Epidermal melanocyte (primary cell): Measurements from ENCODE around the gene GNRH2.
"Not testable (repeated sequence)": the region's sequence is repeated elsewhere in the genome, so short reads cannot be mapped to it uniquely, and the experiment has no call there.

ENCODE experiments used
- DNase-seq: peaks from one replicate; pipeline ENCODE4 v3.0.0; 2011; ENCODE audit warnings: low spot score; ENCODE audit not compliant: insufficient read length

GNRH2 gene

GRCh38 chr20:3041854-3042409 lies 1.5 kb upstream of the GNRH2 start:
- no peak for DNase-seq

- DNase-seq = no peak
These were observed 797 bp upstream of the GNRH2 start for GRCh38 chr20:3042625-3043024.

GRCh38 chr20:3044336-3044965 lies 1.0 kb downstream of the GNRH2 start:
- DNase-seq = no peak

- DNase-seq = peak; percentile 61
These were observed 1.8 kb downstream of the GNRH2 start for GRCh38 chr20:3045042-3045815.

GRCh38 chr20:3045816-3046676 lies 2.6 kb downstream of the GNRH2 start, which contains the start of gene MRPS26:
MRPS26 (plus strand) TSS chr20:3046052; CDS start chr20:3046069, 17 bp downstream.
- peak; percentile 91 for DNase-seq

- DNase-seq = no peak
These were observed 3.4 kb downstream of the GNRH2 start for GRCh38 chr20:3046677-3047462.

GRCh38 chr20:3047486-3048419 lies 4.3 kb downstream of the GNRH2 start:
- no peak for DNase-seq

GRCh38 chr20:3051385-3052019 lies 8.1 kb downstream of the GNRH2 start:
- no peak for DNase-seq

GRCh38 chr20:3059489-3059888 lies 16.1 kb downstream of the GNRH2 start:
- no peak for DNase-seq

- DNase-seq = not testable (repeated sequence)
These were observed 20.7 kb downstream of the GNRH2 start for GRCh38 chr20:3064119-3064518.

GRCh38 chr20:3067139-3068014 lies 24.0 kb downstream of the GNRH2 start:
- no peak for DNase-seq

GRCh38 chr20:3068075-3068474 lies 24.7 kb downstream of the GNRH2 start:
- no peak for DNase-seq

GRCh38 chr20:3068986-3069900 lies 25.8 kb downstream of the GNRH2 start:
- no peak for DNase-seq

- no peak for DNase-seq
These were observed 27.3 kb downstream of the GNRH2 start for GRCh38 chr20:3070725-3071124.

GRCh38 chr20:3071266-3071609 lies 27.8 kb downstream of the GNRH2 start:
- DNase-seq = no peak

- DNase-seq = no peak
These were observed 28.4 kb downstream of the GNRH2 start, which contains the start of gene OXT for GRCh38 chr20:3071610-3072529. OXT (plus strand) TSS chr20:3071620; CDS start chr20:3071656, 36 bp downstream.
